Measurements from ENCODE around the gene RENBP.
A peak's percentile ranks its signal among the peaks of the same experiment; 100 is the strongest.

Gene RENBP

GRCh38 chrX:153931748-153932147 lies 12.7 kb downstream of the RENBP start:
- no peak for DNase-seq

GRCh38 chrX:153931151-153931550 lies 13.3 kb downstream of the RENBP start:
- no peak for DNase-seq

GRCh38 chrX:153930011-153930910 lies 14.2 kb downstream of the RENBP start:
- DNase-seq, result no peak

GRCh38 chrX:153929576-153929975 lies 14.9 kb downstream of the RENBP start:
- DNase-seq, result no peak

- no peak for DNase-seq
These were observed 15.6 kb downstream of the RENBP start for GRCh38 chrX:153928846-153929245.

GRCh38 chrX:153927922-153928760 lies 16.3 kb downstream of the RENBP start:
- peak; percentile 88 to 93 for DNase-seq

GRCh38 chrX:153927672-153927921 lies 16.8 kb downstream of the RENBP start:
- no peak for DNase-seq

- DNase-seq, result peak; percentile 30 to 65
These were observed 17.4 kb downstream of the RENBP start for GRCh38 chrX:153926858-153927671.

GRCh38 chrX:153926552-153926857 lies 17.9 kb downstream of the RENBP start:
- DNase-seq, result peak in 1 of 2 experiments; percentile 40

- DNase-seq, result no peak
These were observed 18.5 kb downstream of the RENBP start, which contains the start of gene ARHGAP4 for GRCh38 chrX:153925739-153926551. ARHGAP4 (minus strand) TSS chrX:153926264; CDS start chrX:153926202, 62 bp downstream.

GRCh38 chrX:153925387-153925738 lies 19.1 kb downstream of the RENBP start:
- no peak for DNase-seq

GRCh38 chrX:153924149-153924861 lies 20.1 kb downstream of the RENBP start:
- DNase-seq, result peak; percentile 12 to 45

GRCh38 chrX:153922932-153923857 lies 21.2 kb downstream of the RENBP start:
- DNase-seq, result peak; percentile 29 to 56

GRCh38 chrX:153921511-153922446 lies 22.7 kb downstream of the RENBP start:
- no peak for DNase-seq

GRCh38 chrX:153921070-153921469 lies 23.4 kb downstream of the RENBP start:
- DNase-seq, result no peak

GRCh38 chrX:153920546-153920945 lies 23.9 kb downstream of the RENBP start:
- no peak for DNase-seq

GRCh38 chrX:153919281-153919680 lies 25.2 kb downstream of the RENBP start:
- no peak for DNase-seq

GRCh38 chrX:153917869-153918268 lies 26.6 kb downstream of the RENBP start:
- no peak for DNase-seq

- DNase-seq, result no peak
These were observed 30.7 kb downstream of the RENBP start for GRCh38 chrX:153913701-153914100.

Measured in NCI-H2081 (cell line).